ACHN (cell line): ENCODE data around the gene COL18A1.
A peak's percentile ranks its signal among the peaks of the same experiment; 100 is the strongest.
"Not testable (repeated sequence)": the region's sequence is repeated elsewhere in the genome, so short reads cannot be mapped to it uniquely, and the experiment has no call there.

Experiments
- DNase-seq: peaks from one replicate; pipeline ENCODE4 v3.0.0-alpha.2; 2015
- in situ Hi-C: cut with HindIII; loops from 2 replicates; pipeline ENCODE4 v1.10.0; 2017; ENCODE audit warnings: low sequenced_read_pairs, low pct_ligation_motif_present, low pct_unique_long_range_greater_than_20kb

COL18A1 gene

DNA sequence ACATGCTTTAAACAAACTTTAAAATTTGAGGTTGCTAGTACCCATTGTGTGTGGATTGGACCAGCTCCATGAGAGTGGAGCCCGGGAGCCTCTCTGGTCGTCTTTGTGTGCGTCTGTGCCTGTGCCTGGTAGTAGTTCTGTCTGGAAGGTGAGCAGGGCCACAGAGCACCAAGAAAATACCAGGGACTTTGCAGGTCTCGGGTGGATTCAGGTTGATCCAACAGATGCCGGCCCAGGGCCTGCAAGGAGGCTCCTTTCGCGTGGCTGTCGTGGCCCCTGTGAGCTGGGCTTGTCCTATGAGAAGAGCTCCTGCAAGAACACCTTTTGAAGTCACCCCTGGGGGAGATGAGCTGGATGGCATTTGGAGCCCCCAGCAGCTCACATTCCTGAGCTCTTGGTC is 28.3 kb downstream of the COL18A1 start:
- in situ Hi-C loops: no loop called here
- no peak for DNase-seq

DNA sequence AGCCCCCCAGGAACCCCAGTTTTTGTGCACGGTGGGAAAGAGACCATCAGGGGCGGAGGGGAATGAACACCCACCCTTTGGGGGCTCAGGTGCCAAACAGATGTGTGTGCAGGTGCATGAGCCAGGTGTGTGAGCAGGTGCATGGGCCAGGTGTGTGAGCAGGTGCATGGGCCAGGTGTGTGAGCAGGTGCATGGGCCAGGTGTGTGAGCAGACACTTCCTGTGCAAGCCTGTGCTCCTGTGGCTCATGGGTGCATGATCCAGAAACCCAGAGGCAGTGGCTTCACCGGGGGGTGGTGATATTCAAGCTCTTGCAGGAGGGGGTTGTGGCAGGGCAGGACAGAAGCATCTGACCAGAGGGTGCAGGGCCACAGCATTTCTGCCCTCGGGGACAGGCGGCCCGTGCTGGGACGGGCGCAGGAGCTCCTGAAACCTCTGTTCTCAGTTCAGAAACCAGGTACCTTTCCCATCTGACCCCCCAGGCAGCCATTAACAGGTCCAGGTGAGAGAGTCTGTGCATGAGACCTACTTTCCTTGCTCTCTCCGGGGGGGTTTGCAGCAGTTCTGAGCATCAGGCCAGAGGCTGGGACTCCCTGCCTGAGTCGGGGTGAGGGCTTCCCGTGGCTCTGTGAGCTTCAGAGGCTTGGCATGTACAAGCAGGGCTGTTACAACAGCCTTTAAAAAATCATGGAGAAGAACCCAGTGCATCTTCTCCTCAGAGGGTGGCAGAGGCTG is 29.1 kb downstream of the COL18A1 start:
- in situ Hi-C loops: no loop called here
- no peak for DNase-seq

DNA sequence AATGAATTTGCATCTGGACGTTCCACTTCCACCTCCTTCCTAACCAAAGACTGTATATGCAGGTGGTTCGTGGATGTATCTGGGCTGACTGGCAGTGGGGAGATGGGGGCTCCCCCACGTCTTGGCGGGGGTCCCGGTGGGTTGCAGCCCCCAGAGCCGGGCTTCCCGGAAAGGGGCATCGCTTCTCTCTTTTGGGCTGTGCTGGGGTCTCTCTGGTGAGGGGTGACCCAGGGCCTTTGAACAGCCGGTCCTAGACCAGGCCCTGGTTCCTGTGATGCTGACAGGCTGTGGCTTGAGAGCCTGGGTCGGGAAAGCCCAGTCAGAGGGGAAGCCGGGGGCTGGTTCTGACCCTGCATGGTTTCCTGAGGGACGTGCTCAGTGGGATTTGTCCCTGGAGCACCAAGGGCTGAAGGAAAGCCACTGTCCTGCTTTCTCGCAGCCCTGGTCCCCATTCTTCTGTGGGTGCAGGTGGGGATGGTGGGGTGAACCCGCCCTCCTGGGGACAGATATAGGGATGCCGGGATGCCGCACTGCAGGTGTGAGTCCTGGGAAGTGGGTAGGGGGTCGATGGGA is 29.8 kb downstream of the COL18A1 start:
- in situ Hi-C loops: no loop called here
- DNase-seq: no peak

DNA sequence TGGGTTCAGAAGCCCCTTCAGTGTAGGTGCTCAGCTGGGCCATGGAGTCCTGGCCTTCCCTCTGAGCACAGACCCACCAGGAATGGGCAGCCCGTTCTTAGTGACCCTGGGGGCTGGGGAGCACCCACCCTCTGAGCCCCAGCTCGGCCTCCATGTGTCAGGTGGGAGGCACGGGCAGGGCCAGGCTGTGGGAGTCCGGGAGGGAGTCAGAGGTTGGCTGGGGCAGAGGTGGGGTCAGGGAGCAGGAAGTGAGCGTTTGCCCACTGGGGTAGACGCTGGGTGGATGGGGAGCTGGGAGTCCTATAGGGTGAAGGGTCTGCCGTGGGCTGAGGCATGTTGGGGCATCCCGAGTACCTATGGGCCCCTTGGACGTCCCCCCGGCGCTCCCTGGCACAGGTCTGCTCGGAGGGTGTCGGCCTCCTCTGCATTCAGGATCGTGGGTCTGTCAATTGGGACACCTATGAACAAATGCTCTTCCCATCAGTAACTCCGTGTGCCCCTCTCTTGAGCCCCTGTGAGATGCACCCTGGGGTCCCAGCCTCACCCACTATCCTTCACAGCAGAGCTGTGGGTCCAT is 30.5 kb downstream of the COL18A1 start:
- DNase-seq: no peak
- in situ Hi-C loops: no loop called here

DNA sequence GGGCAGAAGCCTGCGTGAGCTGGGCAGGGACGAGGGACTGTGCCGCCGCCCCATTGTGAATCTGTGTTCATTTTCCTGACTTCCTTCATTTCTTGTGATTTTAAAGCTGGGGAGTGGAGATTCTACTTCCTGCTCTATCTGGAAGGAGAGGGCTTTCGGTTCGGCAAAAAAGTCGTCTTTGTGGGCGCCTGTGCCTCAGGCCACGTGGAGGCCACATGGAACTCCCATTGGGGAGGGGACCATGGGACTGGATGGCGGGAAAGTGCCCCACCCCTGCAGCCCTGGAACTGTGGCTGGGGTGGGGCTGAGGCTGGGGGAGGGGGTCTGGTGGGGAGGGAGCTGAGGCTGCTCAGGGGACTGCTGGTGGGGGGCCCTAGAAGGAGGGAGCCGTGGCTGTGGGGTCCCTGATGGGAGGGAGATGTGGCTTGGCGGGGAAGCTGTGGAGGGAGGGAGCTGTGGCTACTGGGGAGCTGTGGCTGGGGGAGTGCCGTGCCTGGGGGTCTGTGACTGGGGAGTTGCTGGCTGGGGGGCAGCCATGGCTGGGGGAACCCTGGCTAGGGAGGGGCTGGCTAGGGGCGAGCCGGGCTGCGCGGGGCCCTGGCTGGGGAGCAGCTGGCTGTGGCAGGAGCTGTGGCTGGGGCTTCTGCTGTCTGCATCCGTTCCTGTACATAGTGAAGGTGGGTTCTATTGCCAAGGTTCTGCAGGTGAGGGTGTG is 31.5 kb downstream of the COL18A1 start:
- DNase-seq: no peak
- in situ Hi-C loops: no loop called here

DNA sequence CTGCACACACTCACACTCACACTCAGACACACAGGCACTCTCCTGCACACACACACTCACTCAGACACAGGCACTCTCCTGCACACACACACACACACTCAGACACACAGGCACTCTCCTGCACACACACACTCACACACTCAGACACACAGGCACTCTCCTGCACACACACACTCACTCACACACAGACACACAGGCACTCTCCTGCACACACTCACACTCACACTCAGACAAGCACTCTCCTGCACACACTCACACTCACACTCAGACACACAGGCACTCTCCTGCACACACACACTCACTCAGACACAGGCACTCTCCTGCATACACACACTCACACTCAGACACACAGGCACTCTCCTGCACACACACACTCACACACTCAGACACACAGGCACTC is 32.9 kb downstream of the COL18A1 start:
- DNase-seq, in situ Hi-C loops: not testable (repeated sequence)

DNA sequence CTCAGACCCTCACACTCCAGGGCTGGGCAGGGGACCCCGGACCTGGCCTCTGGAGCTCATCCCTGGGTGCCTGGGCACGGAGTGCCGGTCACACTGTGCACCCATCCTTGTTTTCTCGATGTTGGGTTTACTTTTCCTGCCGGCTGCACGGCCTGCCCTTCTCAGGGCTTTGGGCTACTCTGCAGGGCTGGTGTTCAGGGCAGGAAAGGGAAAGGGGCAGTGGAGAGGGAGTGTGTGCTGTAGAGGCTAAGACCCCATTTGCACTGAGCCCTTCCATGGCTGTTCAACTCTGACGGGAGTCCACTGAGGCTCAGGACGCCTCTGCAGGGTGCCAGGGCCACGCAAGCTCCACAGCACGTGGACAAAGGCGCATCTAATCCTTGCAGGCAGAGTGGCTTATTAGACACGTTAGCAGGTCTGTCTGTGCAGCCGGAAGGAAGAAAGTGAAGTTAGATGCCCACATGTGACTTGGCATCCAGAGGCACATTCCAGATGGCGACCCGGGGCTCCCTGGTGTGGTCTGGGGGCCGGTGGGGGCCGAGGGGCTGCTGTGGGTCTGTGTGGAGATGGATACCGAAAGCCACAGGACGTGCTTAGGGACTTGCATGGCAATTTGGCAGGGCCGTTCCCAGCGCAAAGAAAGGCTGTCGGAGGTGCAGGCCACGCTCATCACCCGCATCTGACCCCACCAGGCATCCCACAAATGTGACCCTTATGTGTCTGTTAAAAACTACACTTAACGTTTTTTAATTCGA is 33.6 kb downstream of the COL18A1 start:
- no peak for DNase-seq
- in situ Hi-C loops: no loop called here

DNA sequence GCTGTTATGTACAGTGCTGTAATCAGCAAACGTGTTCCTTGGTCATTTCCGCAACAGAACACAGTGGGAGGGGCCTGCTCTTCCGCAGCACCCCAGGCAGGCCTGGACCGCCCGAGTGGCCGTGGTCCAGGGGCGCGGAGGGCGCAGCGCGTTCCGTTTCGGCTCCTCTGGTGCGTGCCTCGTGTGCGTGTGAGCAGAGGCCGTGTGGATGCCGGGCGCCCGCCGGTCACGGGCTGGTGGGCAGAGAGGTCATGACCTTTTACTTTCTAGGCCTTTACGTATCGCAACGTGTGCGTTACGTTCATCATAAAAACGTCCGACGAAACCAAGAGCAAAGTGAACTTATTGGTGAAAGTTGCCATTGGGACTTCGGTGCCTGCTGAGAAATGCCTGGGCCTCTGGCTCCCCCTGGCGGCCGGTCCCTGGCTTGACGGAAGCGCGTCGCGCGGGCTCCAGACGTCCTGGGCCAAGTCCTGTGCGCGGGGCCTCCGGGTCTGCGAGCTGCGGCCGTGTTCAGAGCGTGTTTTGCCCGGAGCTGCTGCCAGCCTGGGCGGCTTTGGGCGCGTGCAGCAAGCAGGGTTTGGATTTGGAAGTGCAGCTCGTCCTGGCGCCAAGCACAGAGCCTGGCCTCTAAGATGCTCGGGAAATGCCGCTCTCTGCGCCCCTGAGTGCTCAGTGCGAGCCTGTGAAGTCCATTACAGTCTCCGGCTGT is 34.4 kb downstream of the COL18A1 start:
- DNase-seq: peak; percentile 91
- in situ Hi-C loops: no loop called here

DNA sequence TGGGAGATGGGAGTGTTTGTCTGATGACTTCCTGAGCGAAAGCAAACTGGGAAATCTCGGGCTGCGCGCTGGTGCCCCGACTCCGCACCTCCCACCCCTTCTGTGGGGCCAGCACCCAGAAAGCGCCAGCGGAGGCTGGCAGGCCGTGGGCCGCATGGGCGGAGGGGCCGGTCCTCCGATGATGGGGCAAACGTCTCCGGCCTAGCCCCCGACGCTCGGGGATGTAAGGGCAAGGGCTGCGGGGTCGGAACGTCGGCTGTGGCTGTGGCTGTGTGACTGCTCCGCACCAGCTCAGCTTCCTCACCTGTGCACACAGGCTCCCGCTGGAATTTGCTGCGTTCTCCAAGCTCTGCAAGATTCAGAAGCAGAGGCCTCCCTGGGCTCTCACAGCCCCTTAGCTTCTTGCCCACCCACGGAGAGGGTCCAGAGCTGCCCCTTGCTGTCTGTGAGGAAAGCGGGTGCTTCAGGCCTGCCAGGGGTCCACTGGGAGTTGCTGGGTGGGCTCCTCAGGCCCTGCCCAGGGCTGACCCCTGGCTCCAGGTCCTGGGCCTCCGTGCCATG is 35.0 kb downstream of the COL18A1 start:
- no peak for DNase-seq
- in situ Hi-C loops: no loop called here

DNA sequence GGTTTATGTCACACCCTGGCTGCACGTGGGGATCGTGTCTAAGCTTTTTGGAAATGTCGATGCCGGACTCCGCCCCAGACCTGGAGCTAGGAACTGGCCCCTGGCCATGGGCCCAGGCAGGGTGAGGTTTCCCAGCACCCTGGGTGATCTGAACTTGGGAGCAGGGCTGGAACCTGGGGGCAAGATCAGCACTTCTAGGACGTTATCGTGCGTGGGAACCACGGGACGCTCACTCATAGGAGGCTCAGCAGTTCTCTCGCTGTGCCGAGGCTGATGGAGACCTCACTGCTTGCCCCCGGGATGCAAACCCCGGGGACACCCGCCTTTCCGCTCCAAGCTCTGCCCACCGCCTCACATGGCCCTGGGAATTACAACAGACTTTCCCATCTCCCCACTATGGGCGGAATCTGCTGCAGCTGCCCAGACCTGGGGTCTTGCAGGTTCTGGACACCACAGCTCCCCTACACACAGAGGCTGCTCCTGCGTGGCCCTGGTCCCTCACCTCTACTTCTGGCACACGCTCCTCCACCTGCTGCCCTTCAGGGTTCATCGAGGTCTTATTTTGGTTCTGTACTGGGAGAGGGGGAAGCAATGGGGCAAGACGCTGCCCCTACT is 35.9 kb downstream of the COL18A1 start:
- DNase-seq: no peak
- in situ Hi-C loops: no loop called here

DNA sequence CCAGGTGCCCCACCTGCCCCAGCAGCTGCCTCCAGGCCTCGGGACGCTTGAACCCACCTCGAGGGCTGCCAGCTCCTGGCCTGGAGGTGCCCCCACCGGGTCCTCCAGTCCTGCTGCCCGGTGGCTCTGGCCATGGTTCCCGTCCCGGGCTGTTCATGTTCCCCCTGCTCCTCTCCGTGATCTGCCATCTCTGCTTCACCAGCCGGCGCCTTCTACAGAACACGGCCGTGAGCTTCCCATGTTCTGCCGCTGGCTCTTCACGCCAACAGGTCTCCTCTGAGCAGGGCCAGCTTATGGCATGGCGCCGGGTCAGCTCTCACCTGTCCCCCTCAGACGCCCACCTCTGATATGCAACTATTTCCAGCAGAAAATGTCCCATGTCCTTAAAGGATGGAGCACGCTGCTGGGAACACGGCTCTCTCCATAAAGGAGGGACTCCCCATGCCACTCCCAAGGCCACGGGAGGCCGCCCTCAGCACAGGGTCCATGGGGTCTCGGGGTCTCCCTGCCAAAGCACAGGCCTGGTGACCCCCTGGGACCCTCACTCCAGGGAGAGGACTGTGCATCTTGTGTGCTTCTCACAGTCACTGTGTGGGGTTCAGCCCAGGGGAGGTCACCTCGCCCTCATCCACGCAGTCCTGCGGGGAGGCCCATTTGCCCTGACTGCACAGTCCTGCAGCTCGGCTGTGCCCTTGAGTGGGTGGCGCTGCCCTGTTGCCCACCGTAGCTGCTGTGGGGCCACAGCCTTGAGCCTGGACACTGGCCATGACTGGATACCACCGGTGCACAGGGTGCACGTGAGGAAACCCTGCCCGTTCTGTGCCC is 36.7 kb downstream of the COL18A1 start:
- no peak for DNase-seq
- in situ Hi-C loops: no loop called here

DNA sequence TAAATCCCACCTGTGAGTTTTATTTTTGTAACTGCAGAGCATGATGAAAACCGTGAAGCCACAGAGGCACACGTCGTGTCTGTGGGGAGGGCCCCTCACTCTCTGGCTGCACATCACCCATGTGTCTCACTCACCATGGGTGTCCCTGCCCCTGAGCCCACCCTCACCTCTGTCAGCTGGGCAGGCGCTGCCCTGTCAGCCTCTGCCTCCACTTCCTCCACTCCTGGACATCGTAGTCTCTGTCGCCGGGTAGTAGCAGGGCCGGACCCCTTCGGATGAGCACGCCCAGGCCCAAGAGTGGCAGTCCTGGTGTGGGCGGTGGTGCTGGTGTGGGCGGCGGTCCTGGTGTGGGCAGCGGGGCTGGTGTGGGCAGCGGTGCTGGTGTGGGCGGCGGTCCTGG is 37.3 kb downstream of the COL18A1 start:
- no peak for DNase-seq
- in situ Hi-C loops: no loop called here

DNA sequence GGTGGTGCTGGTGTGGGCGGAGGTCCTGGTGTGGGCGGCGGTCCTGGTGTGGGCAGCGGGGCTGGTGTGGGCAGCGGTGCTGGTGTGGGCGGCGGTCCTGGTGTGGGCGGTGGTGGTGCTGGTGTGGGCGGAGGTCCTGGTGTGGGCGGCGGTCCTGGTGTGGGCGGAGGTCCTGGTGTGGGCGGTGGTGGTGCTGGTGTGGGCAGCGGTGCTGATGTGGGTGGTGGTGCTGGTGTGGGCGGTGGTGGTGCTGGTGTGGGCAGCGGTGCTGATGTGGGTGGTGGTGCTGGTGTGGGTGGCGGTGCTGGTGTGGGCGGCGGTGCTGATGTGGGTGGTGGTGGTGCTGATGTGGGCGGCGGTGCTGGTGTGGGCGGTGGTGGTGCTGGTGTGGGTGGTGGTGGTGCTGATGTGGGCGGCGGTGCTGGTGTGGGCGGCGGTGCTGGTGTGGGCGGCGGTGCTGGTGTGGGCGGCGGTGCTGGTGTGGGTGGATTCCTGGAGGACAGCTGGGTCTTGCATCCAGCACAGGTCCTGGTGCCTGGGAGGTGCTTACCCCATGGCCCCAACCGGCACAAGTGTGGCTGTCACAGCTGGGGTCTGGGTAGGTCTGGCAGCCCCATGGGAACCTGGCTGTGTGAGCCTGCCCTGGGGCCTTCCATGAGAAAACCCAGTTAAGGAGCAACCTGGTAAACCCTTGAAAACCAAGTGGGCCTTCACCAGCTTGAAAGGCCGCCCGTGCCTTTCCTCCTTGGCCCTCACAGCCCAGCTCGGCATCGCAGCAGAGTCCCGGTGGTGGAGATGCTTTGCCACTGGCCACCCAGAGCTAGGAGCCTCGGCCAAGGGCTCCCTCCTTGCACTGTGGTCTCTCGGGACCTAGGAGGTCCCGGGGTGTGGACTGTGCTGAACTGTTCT is 38.0 kb downstream of the COL18A1 start:
- in situ Hi-C loops, DNase-seq: not testable (repeated sequence)

DNA sequence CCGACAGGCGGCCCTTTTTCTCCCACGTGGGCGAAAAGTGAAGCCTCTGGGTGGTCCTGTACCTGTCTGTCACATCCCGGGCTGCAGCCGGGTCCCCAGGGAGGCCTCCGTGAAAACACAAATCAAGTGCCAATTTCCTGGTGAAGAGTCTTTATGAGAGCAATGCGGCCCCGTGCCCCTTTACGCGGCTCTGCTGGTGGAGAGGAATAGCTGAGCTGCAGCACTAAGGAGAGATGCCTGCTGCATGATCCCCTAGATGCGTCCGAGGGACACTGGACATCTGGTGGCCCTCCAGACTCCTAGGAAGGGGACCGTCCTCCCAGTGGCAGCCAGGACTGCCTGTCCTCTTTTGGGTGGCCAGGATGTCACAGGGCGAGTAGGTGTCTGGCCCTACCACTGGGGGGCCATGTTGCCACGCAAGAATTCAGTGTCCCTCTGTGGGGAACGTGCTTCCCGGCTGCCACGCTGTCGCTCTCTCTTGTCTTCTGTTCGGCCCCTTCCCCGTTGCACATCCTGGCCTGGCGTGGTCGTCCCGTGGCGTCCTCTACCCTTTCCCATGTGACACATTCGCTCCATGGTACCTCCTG is 38.7 kb downstream of the COL18A1 start:
- DNase-seq: no peak
- in situ Hi-C loops: no loop called here

DNA sequence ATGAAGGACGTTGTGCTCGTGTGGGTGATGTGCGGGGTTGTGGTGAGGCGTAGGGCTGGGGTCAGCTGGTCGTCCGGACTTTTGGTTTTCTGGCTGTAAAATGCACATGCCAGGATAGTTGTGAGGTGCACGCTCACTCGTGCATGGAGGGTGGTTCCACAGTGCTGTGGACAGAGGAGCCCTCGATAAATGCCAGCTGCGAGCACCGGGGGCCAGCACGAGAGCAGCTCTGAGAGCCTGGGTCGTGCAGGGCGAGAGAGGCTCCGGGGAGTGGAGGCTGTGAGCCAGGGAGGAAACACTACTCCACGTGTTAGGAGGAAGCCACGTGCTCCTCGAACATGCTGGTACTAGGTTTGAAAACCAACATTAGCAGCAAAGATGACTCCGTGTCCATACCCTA is 39.4 kb downstream of the COL18A1 start:
- in situ Hi-C loops: no loop called here
- DNase-seq: no peak

DNA sequence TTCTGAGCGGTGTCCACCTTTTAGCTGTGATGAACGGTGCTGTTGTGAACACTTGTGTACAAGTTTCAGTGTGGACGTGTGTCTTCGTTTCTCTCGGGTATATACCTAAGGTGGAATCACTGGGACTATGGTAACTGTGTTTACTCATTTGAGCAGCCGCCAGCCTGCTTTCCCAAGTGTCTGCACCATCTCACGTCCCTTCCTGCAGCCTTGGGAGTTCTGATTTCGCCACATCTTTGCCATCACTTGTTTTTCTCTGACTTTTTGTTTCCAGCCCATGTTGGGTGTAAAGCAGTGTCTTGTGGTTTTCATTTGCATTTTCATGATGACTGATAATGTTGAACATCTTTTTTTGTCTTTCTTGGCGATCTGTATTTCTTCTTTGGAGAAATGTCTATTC is 40.4 kb downstream of the COL18A1 start:
- in situ Hi-C loops: no loop called here
- DNase-seq: no peak
